HG03469 (cell line): ENCODE measurements around the gene PODXL2.

ENCODE experiments used
- ATAC-seq: cut with Tn5 transposase; IDR thresholded peaks from one replicate; pipeline ENCODE4 v1.9.1; 2021; ENCODE audit warnings: mild to moderate bottlenecking, moderate library complexity, moderate number of reproducible peaks; ENCODE audit not compliant: unreplicated experiment

Gene PODXL2, protein sequence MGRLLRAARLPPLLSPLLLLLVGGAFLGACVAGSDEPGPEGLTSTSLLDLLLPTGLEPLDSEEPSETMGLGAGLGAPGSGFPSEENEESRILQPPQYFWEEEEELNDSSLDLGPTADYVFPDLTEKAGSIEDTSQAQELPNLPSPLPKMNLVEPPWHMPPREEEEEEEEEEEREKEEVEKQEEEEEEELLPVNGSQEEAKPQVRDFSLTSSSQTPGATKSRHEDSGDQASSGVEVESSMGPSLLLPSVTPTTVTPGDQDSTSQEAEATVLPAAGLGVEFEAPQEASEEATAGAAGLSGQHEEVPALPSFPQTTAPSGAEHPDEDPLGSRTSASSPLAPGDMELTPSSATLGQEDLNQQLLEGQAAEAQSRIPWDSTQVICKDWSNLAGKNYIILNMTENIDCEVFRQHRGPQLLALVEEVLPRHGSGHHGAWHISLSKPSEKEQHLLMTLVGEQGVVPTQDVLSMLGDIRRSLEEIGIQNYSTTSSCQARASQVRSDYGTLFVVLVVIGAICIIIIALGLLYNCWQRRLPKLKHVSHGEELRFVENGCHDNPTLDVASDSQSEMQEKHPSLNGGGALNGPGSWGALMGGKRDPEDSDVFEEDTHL

DNA sequence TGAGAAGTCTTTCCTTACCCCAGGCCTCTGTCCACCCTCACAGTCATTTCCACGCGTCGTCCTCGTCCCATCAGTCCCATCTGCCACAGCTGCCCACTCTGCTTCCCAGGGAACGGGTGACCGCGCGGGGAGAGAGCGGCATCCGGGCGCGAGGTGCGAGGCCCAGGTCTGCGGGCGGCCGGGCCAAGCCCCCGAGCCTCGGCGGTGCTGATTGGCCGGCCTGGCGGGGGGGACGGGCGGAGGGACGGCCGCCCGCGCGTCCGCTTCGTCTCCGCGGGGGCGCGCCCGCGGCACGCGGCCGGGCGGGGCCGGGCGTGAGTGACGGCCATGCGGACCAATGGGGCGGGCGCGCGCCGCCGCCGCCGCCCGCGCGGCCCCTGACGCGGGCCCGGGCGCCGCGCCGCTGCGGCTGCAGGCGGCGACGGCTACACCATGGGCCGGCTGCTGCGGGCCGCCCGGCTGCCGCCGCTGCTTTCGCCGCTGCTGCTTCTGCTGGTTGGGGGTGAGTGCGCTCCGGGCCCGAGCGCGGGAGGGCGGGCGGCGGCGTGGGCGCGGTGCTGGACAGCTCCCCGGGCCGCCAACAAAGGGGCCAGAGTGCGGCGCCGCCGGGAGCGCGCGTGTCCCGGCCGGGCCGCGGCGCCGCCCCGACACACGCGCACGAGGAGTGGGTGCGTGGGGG, at the start of gene PODXL2:
TSS of gene PODXL2 (plus strand) at position 398 of the 679 bp plus-strand sequence. CDS start at position 433, 35 bp downstream.
- ATAC-seq, result no peak

DNA sequence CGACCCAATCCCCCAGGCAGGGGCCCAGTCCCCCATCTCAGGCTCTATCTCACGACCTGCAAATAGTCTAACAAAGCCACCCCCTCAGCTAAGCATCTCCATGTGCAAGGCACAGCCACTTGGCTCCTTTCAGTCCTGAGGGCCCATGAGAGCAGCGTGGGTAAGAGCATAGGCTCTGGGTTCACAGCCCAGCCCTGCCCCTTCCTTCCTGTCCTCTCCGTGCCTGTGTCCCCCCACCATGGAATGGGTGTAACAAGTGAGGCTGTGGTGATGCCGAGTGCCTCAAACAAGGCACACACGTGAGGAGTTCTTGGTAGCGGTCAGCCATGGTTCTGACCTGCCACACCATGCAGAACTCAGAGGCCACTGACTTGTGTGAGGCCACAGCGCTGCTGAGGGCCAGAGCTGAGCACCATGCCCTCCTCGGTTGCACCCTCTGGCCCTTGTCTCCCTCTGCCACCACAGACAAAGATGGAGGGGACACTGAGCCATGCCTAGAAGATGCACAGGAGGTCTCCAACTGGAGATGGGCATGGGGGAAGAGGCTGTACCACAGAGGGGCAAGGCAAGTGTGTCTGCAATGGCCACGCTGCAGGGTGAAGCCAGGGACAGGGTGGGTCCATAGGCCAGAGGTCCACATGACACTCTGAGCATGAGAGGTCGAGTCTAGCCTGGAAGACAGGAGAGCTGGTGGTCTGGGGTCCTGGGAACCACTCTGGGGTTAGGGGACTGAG, 48.5 kb upstream of the PODXL2 start:
- ATAC-seq, result no peak

DNA sequence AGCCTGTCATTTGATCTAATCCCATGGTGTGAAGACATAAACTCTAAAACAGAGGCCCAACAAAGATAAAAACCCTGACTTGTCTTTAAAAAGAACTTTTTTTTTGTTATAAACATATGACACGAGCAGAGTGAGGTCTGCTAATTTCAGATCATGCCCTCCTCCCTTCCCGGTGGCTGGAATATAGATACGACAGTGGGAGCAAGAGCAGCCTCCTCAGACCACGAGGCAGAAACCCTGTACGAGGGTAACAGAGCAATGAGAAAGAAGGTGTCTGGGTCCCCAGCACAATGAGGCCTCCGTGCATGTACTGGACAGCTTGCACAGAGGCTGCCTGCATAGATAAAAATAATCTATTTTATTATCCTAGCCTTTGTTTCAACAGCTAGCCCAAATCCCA, 44.3 kb upstream of the PODXL2 start:
- no peak for ATAC-seq

GRCh38 chr3:127585163-127585812, 43.7 kb upstream of the PODXL2 start:
- ATAC-seq, result no peak

DNA sequence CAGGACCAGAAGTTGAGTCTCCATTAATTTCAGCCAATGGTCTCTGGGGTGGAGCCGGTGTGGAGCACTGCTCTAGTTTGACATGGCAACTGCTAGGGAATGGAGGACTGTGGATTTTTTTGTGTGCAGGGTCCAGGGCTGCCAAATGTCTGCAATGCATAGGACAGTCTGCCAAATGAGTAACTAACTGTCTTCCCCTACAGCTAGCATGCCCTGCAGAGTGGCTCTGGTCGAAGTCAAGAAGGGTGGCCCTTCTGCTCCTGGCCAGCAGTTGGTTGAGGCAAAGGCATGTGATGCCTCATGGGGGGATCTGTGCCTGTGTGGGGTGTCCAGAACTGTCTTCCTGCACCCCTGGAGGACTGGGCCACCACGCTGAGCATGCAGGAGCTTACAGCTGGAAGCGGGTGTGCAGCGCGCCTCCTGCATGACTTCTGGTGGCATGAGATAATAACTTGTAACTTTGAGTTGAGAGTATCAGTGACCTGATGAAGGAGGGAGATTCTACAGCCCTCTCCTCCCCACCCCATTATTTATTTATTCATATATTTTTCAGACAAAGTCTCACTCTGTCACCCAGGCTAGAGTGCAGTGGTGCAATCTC, 43.1 kb upstream of the PODXL2 start:
- ATAC-seq, result no peak

DNA sequence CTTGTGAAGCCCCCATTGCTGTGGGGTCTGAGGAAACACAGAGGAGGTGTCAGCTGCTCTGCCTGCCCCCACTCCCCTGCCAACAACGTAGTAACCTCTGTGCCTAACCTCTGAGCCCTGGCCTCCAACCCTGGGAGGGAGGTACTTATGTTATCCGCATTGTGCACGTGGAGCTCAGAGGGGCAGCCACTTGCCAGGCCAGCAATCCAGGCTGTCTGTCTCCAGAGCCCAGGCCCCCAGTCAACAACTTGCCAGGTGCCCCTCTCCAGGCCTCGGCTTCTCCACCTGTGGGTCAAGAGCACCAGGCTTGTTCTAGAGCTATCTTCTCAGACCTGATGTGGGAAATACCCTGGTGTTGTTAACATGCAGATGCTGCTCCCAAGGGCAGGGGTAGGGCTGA, 41.1 kb upstream of the PODXL2 start:
- no peak for ATAC-seq

GRCh38 chr3:127588806-127589577, 40.0 kb upstream of the PODXL2 start:
- ATAC-seq, result no peak

DNA sequence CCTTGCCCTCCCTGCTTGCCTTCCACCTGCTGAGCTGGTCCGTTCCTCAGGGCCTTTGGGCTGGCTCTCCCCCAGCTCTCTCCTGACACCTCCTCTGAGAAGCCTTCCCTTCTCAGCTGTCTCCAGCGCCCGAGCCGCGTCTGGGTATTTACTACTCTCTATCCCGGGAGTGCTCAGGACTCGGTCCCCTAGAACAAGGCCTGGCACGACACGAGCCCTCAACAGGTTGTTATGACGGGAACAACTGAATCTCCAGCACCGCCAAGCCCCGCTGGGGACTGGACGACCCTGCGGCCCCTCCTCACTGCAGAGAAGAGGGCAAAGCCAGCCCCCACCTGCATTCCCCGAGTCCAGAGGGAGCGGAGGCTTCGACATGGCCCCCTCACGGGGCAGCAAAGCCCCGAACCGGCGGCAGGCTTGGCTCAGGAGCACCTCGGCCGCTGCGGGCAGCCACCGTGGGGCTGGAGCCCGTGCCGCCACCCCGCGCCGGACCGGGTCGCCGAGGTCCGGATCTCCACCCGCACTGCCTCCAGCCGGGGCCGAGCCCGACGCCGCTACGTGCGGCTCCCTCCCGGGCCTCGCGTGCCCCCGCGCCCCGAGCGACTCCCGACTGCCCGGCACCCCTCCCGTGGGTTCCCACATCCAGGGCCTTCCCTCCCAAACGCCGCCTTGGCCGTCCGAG, 39.2 kb upstream of the PODXL2 start:
- ATAC-seq, result no peak

DNA sequence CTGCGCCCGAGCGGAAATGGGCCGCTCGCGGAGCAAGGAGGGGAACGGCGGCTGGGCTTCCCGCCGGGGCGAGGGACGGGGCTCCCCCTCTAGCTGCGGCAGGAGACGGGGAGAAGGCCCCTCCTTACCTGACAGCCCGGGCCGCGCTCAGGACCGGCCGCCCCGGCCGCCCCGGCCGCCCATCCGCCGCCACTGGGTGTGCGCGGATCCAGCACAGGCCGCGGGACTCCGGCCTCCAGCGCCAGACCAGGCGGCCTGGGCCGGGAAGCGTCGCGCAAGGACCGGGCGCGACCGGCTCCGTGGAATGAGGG, 38.7 kb upstream of the PODXL2 start:
- ATAC-seq, result peak; percentile 5

- ATAC-seq, result peak; percentile 64
Observed at GRCh38 chr3:127590593-127591465, 38.2 kb upstream of the PODXL2 start, which contains the start of gene TPRA1. TSS of gene TPRA1 (minus strand) at chr3:127590733. CDS start at chr3:127580146, 10,587 bp downstream.

DNA sequence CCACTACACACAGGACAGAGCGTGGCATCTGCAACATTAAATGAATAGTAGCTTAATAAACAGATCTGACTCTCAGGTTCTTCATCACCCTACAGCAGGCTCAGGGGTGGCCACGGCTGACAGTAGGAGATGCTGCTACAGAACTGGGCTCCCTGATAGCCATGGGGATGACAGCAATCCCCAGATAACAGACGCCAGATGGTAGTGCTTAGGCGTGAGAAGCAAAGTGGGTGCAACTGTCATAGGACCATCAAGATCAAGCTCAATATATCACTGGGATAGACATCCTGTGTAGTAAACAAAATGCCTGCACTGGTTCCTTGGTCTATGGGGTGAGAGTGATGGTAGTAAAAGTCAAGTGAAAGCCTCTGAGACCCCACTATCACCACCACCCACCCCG, 35.8 kb upstream of the PODXL2 start:
- no peak for ATAC-seq

- no peak for ATAC-seq
Observed at GRCh38 chr3:127595303-127595702, 33.7 kb upstream of the PODXL2 start.

GRCh38 chr3:127597020-127597771, 31.8 kb upstream of the PODXL2 start:
- no peak for ATAC-seq

GRCh38 chr3:127598841-127599570, 30.0 kb upstream of the PODXL2 start:
- no peak for ATAC-seq

DNA sequence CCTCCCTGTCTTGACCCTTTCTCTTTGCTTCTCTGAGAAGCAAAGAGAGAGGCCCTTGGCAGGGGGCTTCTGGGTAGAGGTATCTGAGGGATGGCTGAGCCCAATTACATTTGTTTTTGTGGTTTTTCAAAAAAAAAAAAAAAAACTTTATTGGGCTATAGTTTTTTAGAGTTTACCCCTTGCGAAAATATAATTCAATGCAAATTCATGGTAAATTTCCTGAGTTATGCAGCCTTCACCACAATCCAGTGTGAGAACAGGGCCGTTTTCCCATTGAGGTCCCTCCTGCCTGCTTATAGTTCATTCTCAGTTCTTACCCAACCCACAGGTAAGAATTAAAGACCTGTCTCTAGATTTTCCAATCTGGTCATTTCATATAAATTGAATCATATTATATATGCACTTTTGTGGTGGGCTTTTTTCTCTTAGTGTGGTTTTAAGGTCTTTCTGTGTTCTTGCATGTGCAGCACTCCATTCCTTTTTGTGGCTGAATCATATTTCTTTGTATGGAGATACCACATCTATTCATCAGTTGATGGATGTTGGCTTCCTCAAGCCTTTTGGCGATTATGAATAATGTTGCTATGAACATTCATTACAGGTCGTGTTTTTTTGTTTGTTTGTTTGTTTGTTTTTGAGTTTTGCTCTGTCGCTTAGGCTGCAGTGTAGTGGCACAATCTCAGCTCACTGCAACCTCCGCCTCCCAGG, 28.1 kb upstream of the PODXL2 start:
- ATAC-seq, result no peak

GRCh38 chr3:127604035-127604434, 24.9 kb upstream of the PODXL2 start:
- no peak for ATAC-seq
